ENCODE measurements around the gene MRTFA.

GRCh38 chr22:40486962-40487602, 149.4 kb downstream of the MRTFA start:
- TF ChIP-seq SRF (IDR thresholded peaks at IDR 0.05; ENCODE audit: low read depth) (no peak), REST (IDR thresholded peaks at IDR 0.05; ENCODE audit: low read depth) (no peak)
